Astrocyte of the spinal cord (primary cell): Measurements from ENCODE around the gene SLC2A11.

Source experiments
- DNase-seq: peaks from one replicate; pipeline ENCODE4 v3.0.0; 2011; ENCODE audit warnings: low read depth, low spot score
- H3K4me3 ChIP-seq: 2 replicates; pipeline ENCODE4 v1.5.1; 2011; ENCODE audit warnings: low read depth, mild to moderate bottlenecking, low read length, moderate library complexity
- in situ Hi-C: cut with HindIII; loops from 2 replicates; pipeline ENCODE4 v1.10.0; 2017; ENCODE audit warnings: low sequenced_read_pairs
- TF ChIP-seq, protein P1 (sequence below): IDR thresholded peaks from 2 replicates; pipeline ENCODE4 v1.5.1; 2012; ENCODE audit warnings: low read depth, mild to moderate bottlenecking, low read length, inconsistent platforms

Gene SLC2A11

GRCh38 chr22:23827351-23827995 lies 30.2 kb upstream of the SLC2A11 start:
- TF ChIP-seq, protein P1, sequence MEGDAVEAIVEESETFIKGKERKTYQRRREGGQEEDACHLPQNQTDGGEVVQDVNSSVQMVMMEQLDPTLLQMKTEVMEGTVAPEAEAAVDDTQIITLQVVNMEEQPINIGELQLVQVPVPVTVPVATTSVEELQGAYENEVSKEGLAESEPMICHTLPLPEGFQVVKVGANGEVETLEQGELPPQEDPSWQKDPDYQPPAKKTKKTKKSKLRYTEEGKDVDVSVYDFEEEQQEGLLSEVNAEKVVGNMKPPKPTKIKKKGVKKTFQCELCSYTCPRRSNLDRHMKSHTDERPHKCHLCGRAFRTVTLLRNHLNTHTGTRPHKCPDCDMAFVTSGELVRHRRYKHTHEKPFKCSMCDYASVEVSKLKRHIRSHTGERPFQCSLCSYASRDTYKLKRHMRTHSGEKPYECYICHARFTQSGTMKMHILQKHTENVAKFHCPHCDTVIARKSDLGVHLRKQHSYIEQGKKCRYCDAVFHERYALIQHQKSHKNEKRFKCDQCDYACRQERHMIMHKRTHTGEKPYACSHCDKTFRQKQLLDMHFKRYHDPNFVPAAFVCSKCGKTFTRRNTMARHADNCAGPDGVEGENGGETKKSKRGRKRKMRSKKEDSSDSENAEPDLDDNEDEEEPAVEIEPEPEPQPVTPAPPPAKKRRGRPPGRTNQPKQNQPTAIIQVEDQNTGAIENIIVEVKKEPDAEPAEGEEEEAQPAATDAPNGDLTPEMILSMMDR = no peak
- DNase-seq = no peak
- in situ Hi-C loops = no loop called here
- no peak overlapping the region for H3K4me3 ChIP-seq

DNA sequence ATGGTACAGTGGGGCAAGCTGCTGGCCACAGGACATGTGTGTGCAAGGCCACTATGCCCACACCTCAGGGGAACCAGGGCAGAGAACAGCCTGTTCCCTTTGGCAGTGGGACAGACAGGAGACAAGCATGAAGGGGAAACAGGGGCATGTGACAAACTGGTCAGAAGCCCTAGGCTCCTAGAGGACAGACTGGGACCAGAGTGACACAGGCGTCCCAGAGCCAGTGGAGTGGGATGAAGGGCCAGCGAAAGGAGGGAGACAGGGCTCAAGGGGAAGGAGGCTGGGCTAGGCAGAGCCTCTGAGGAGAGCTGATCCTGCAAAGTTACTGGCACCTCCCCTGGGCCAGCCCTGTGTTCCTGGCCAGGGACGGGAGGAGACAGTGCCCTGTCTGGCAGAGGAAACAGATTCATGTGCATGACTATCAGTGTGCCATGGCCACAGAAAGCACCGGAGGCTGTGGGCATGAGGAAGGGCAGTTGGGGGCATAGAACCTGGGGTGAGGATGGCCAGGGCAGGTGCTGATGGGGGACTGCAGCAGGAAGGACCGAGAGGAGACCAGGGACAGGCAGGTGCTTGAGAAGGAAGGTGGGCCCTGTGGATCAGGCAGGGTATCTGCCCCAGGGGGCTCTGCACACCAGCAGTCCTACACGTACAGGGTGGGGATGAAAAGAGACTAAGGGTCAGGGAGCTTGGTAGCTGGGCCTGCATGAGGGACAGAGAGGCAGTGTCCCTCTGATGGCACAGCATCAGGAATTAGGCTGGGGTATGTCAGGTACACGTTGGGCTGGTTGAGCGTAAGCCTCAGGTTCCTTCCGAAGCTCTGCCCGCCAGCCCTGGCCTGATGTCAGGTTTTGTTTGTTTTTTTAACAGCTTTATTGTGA lies 28.6 kb upstream of the SLC2A11 start:
- in situ Hi-C loops = no loop called here
- DNase-seq = no peak

GRCh38 chr22:23829845-23830372 lies 27.8 kb upstream of the SLC2A11 start:
- in situ Hi-C loops = no loop called here
- H3K4me3 ChIP-seq = no peak overlapping the region
- TF ChIP-seq, protein P1 = no peak
- peak; percentile 87 for DNase-seq

More for the DNA sequence above, 28.6 kb upstream of the SLC2A11 start:
- no peak overlapping the region for H3K4me3 ChIP-seq
- TF ChIP-seq, protein P1 = no peak

DNA sequence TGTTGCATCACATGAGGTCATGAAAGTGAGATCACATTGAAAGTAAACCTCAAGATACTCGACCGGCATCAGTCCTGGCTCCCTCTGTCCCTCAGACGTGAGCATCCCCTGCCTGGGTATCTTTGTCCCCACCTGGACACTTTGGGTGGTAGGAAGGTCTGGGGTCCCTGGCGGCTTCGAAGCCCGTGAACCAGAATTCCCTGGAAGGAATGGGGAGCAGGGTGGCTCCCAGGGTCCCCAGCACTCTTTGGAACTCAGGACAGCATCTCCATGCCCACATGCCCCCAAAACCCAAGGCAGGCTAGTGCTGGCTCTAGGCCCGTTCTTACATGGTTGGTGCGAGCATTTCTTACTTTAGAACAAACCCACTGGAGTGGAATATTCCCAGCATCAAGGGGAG lies 26.4 kb upstream of the SLC2A11 start:
- H3K4me3 ChIP-seq = no peak overlapping the region
- in situ Hi-C loops = no loop called here
- no peak for DNase-seq
- TF ChIP-seq, protein P1 = no peak

DNA sequence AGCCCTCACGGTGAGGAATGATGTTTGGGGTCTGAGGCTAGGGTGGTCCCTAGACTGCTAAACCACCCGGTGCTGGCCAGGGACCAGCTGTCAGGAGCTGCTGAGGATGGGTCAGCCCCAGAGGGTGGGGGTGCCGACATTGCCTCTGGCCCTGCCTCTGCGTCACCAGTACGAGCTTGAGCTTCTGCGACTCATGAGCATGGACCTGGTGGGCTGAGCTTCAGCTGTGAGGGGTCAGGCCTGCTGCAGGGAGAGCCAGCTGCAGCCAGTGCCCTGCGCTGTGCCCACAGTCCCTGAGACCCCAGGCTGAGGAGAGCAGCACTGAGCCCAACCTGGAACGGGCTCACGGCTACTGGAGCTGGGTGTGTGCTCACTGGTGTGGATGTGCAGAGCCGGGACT lies 25.9 kb upstream of the SLC2A11 start:
- TF ChIP-seq, protein P1 = no peak
- in situ Hi-C loops = no loop called here
- no peak for DNase-seq
- H3K4me3 ChIP-seq = no peak overlapping the region

DNA sequence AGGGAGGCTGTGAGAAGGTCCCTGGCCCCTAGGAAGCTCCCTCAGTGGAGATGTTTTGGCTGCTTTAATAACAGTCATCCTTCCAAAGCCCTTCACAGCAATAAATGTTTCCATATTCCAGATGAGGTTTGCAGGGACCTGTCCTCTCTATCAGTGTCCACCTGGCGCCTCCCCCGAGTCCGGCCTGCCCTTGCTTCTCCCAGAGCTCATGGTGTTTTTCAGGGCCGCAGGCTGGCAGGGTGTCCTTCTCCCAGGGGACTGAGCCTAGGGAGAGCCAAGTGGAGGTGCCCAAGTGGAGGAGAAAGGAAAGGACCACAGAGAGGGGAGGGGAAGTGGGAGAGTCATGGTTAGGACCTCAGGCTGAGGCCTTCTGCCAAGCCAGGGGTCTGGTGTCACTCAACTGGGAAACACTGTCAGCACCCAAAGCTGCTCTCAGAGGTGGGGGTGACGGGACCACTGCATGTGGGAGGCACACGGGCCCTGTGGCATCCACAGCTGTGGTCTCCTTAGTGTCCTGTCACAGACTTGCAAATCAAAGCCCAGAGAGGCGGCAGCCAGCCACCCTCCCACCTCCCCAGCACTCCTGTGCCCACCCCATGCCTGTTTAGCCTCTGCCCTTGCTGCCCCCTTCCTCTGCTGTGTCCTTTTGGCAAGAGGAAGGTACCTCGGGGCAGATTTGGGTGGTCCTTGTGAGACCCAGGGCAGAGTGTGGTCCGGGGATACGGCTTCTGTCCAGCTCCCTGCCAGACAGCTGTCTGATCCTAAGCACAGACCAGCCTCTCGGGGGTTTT lies 25.3 kb upstream of the SLC2A11 start:
- DNase-seq = no peak
- in situ Hi-C loops = no loop called here
- TF ChIP-seq, protein P1 = no peak
- H3K4me3 ChIP-seq = no peak overlapping the region
